Measurements from ENCODE around the gene DPP6.

- TF ChIP-seq CTCF (optimal IDR thresholded peaks at IDR 0.05 in 1 of 3, IDR thresholded peaks at IDR 0.05 in 1 of 3, conservative IDR thresholded peaks at IDR 0.05 in 1 of 3; ENCODE audit: extremely low read depth in 1 of 3, insufficient read depth in 2 of 3, low read length in 3 of 3) (no peak), EZH2 (IDR thresholded peaks at IDR 0.05; ENCODE audit: low read length) (no peak)
Observed at GRCh38 chr7:154394804-154395203, 342.6 kb downstream of the DPP6 start.

Data from keratinocyte (primary cell).